HG03108 (cell line): ENCODE measurements around the gene FAM20C.

Source experiments
- ATAC-seq: cut with Tn5 transposase; IDR thresholded peaks from one replicate; pipeline ENCODE4 v1.9.1; 2021; ENCODE audit warnings: moderate library complexity; ENCODE audit not compliant: unreplicated experiment

The FAM20C gene

GRCh38 chr7:223118-223800 lies 30.9 kb downstream of the FAM20C start:
- ATAC-seq: no peak

DNA sequence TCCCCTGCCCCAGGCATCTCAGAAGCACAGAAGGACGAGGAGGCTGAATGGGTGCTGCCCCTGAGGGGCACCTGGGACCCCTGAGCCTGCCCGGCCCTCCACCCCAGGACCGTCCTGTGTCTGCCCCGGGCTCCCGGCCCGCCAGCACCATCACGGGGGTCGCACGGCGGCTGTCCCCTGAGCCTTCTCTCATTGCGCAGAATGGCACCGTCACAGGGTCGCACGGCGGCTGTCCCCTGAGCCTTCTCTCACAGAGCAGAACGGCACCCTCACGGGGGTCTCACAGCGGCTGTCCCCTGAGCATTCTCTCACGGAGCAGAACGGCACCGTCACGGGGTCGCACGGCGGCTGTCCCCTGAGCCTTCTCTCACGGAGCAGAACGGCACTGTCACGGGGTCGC lies 31.5 kb downstream of the FAM20C start:
- no peak for ATAC-seq

- no peak for ATAC-seq
Measured at GRCh38 chr7:226281-226895, 34.0 kb downstream of the FAM20C start.

DNA sequence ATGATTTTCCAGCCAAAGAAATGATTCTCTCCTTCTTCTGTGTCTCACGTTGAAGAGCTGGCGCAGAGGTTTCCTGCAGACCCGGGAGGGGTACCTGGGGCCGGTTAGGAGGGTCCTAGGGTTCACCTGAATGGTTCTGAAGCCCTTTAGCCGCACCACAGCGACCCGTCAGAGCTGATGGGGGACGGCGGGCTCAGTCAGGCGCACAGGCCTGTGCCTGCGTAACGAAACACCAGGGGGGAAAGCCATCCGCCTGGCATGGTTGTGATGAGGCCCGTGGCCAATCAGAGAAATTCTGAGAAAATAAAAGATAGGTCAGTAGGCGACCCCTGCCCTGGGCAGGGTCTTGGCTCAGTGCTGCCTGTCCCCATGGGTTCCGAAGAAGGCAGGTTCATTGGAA lies 35.6 kb downstream of the FAM20C start:
- ATAC-seq: no peak

GRCh38 chr7:228610-229009 lies 36.2 kb downstream of the FAM20C start:
- ATAC-seq: no peak

GRCh38 chr7:229184-229964 lies 37.0 kb downstream of the FAM20C start:
- no peak for ATAC-seq

DNA sequence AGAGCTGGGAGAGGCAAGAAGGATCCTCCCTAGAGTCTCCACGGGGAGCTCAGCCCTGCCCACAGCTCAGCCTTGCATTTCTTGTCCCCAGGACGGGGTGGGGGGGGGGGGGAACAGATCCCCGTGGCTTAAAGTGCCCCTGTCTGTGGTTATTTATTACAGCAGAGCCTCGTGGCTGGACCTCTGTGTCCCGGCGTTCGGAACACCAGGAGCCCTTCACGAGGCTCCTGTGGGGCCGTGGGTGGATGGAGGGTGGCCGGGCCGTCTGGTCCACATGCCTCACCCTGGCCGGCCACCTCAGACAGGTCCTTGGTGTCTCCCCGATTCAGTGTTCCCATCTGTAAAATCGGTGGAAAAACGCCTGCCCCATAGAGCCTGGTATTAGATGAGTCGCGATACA lies 37.9 kb downstream of the FAM20C start:
- ATAC-seq: no peak

GRCh38 chr7:231030-231857 lies 38.9 kb downstream of the FAM20C start:
- ATAC-seq: no peak

- no peak for ATAC-seq
Measured at GRCh38 chr7:231858-232246, 39.5 kb downstream of the FAM20C start.

GRCh38 chr7:232410-233248 lies 40.3 kb downstream of the FAM20C start:
- no peak for ATAC-seq

DNA sequence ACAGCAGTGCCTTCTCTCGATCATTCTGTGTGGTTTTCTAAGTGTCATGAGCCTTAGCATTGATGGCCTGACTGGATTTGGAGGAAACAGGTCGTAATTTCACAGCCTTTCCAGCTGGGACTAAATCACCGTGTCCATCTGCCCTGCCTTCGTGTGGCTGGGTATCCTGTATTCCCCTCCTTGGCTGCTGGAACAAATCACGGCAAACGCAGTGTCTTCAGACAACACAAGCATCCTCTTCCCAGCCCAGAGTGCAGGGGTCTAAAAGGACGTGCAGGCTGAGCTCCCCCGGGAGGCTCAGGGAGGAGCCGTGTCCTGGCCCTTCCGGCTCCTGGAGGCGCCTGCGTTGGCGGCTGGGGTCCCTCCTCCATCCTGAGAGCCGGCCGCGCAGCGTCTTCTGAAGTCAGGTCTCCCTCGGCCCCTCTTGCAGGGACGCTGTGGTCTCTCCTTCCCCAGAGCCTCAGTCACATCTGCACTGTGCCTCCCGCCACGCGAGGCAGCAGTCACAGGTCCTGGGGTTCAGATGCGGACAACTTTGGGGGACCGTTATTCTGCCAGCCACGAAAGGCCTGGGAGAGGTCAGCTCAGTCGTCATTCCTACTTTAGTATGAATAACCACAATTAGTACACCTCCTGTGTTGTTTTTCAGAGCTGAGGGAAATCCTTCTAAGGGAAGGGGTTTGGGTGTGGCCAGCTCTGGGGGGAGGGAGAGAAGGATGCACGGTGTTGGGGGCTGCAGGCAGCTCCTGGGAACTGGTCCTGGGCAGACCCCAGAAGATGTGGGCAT lies 41.1 kb downstream of the FAM20C start:
- no peak for ATAC-seq

DNA sequence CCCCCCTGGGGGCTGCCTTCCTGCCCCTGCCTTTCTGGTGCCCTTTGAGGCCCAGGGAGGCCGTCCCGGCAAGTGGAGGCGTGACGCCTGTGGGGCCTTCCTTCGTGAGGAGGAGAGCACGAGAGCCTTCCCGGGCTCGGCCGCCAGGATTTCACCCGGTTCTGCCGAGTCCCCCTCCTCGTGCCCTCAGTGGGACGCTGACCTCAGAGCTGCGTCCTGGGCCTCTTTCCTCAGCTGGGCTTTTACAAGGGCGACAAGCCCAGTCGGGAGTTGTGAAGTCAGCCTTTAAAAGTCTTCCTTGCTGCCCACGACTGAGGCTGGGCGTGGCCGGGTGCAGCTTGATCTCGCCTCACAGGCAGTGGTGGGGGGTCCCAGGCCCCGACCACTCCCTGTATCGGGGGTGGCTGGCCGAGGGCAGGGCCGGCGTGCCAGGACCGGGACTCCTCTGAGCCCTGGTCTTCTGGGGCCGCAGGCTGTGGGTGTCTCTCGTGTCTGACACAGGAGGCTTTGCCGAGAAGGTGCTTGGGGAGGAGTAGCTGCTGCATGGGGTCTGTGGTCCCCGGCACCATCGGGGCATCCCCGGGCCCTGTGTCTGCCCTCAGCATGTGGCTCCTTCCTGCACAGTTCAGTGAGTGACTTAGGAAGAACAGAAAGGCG lies 41.8 kb downstream of the FAM20C start:
- ATAC-seq: no peak

GRCh38 chr7:234708-235553 lies 42.6 kb downstream of the FAM20C start:
- no peak for ATAC-seq

DNA sequence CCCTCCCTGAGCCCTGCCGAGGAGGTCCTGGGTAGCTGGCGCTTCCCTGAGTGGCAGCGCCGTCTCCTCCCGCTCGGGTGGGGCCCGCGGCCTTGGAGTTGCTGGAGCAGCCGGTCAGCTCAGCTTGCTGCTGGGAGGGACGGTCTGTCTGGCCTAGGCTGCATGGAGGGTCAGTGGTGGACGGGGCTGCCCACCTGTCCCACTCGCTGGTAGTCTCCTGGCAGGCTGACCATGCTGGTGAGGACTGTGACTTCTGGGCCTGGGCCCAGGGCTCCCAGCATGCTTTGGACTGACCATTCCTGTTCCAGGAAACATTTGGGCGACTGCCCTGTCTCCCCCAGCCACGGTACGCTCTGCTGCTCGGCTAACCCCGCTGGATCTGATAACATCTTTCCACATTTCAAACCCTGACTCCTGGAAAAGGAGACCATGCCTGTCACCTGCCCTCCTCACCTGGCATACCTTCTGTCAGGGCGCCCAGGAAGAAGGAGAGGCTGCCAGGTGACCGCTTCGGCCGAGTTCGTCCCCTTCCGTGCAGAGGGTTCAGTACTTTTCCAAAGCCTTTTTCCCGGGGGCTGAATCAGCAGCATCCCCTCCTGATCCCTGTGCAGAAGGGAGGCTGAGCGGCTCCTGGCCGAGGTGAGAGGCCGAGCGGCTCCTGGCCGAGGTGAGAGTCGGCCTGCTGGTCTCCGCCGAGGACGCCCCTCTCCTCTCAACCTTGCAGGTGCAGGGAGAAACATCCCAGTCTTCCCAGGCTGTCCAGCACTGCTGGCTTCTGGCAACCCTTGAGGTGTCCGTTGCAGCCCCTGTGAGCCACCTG lies 43.4 kb downstream of the FAM20C start:
- no peak for ATAC-seq

GRCh38 chr7:236967-237366 lies 44.6 kb downstream of the FAM20C start:
- ATAC-seq: no peak

DNA sequence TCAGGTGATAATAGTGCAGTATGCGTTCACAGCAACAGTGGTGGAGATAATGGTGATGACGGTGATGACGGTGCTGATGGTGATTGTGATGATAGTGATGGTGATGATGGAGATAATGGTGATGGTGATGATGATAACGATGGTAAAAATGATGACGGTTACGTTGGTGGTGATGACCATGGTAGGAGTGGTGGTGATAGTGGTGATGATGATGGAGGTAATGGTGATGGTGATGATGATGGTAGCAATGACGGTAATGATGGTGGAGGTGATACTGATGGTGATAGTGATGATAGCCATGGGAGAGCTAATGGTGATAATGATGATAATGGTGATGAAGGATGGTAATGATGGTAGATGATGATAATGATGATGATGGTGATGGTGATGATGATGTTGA lies 45.0 kb downstream of the FAM20C start:
- no peak for ATAC-seq

- ATAC-seq: no peak
Measured at GRCh38 chr7:240146-240676, 47.8 kb downstream of the FAM20C start.
